ENCODE data around the gene COG5.

Gene COG5

DNA sequence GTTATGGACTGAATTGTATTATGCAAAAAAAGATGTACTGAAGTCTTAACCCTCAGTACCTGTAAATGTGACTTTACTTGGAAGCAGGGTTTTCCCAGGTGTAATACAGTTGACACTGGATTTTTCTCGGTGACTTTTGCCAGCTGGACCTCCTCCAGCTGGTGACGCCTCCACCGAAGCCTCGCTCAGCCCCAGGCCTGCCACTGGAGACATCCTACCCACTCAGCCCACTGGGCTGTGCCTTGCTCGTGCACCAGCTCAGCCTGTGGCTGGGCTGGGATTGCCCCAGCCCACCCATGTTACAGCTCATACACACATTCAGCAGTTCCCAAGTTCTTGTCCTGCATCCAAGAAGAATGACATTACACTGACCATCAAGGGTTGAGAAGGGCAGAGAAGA is 136.3 kb downstream of the COG5 start:
- no peak overlapping the region for H3K4me3 ChIP-seq (ENCODE audit: low read depth, low read length)
- DNase-seq (ENCODE audit: low read depth), result no peak
- TF ChIP-seq, protein P1, sequence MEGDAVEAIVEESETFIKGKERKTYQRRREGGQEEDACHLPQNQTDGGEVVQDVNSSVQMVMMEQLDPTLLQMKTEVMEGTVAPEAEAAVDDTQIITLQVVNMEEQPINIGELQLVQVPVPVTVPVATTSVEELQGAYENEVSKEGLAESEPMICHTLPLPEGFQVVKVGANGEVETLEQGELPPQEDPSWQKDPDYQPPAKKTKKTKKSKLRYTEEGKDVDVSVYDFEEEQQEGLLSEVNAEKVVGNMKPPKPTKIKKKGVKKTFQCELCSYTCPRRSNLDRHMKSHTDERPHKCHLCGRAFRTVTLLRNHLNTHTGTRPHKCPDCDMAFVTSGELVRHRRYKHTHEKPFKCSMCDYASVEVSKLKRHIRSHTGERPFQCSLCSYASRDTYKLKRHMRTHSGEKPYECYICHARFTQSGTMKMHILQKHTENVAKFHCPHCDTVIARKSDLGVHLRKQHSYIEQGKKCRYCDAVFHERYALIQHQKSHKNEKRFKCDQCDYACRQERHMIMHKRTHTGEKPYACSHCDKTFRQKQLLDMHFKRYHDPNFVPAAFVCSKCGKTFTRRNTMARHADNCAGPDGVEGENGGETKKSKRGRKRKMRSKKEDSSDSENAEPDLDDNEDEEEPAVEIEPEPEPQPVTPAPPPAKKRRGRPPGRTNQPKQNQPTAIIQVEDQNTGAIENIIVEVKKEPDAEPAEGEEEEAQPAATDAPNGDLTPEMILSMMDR (IDR thresholded peaks at IDR 0.05; ENCODE audit: insufficient read depth, low read depth, low read length, missing control alignments), result no peak

DNA sequence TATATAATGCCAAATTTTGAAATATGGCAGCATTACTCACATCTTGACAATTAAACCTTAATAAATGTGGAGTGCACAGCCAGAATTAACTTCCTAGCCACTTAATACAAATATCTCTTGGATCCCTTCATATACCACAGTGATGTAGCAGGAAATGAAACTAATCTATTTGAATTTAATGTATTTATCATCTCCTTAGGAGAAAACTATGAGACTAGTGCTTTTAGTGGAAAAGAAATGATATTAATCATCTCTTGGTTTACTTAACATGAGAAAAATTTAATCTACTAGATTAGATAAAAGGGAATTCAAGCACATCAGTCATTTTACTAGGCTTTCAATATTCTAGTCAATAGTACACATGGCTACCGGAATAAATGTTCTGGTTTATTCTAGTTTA is 149.5 kb downstream of the COG5 start:
- H3K4me3 ChIP-seq (ENCODE audit: low read depth, low read length), result no peak overlapping the region
- DNase-seq (ENCODE audit: low read depth), result no peak
- TF ChIP-seq, protein P1 (IDR thresholded peaks at IDR 0.05; ENCODE audit: insufficient read depth, low read depth, low read length, missing control alignments), result no peak

DNA sequence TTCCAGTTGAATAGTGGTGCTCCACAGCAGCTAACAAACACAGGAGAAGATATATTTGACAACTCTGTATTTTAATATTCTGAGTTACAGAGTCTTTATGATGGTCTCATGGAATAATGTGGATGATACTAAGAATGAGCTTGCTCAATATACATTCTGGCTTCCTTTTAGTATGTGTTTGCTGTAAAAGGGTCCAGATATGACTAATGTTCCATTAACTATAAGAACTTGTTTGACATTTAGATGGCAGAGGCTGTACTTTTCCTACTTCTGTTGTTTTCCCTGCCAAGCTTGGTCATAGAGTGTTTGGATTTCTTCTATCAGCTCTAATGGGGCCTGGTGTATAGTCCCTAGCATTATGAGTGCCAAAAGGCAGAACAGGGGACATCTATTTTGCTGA is 155.4 kb downstream of the COG5 start:
- TF ChIP-seq, protein P1 (IDR thresholded peaks at IDR 0.05; ENCODE audit: insufficient read depth, low read depth, low read length, missing control alignments), result no peak
- H3K4me3 ChIP-seq (ENCODE audit: low read depth, low read length), result no peak overlapping the region
- DNase-seq (ENCODE audit: low read depth), result no peak

DNA sequence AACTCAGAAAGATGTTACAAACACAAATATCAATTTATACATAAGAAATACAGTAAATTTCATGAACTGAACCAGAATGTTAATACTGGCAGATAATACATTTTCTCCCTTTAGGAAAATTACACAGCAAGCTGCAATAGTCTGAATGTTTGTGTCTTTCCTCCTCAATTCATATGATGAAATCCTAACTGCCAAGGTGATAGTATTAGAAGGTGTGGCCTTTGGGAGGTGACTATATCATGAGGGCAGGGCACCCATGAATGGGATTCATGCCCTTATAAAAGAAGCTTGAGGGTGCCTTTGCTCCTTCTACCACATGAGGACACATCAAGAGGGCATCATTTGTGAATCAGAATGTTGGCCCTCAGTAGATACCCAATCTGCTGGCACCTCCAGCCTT is 158.2 kb downstream of the COG5 start:
- TF ChIP-seq, protein P1 (IDR thresholded peaks at IDR 0.05; ENCODE audit: insufficient read depth, low read depth, low read length, missing control alignments), result no peak
- no peak for DNase-seq (ENCODE audit: low read depth)
- H3K4me3 ChIP-seq (ENCODE audit: low read depth, low read length), result no peak overlapping the region

- DNase-seq (ENCODE audit: low read depth), result no peak
- no peak overlapping the region for H3K4me3 ChIP-seq (ENCODE audit: low read depth, low read length)
- TF ChIP-seq, protein P1 (IDR thresholded peaks at IDR 0.05; ENCODE audit: insufficient read depth, low read depth, low read length, missing control alignments), result no peak
Observed at GRCh38 chr7:107404740-107405537, 158.8 kb downstream of the COG5 start.

DNA sequence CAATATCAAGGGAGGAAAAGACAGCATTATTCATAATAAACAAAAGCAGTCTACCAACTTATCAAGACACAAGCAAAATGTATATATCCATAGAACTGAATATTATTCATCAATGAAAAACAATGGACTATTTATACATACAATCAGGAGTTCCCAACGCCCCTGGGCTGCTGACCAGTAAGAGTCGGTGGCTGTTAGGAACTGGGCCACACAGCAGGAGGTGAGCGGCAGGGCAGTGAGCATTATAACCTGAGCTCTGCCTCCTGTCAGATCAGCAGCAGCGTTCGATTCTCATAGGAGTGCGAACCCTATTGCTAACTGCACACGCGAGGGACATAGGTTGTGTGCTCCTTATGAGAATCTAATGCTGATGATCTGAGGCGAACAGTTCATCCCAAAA is 165.6 kb downstream of the COG5 start:
- TF ChIP-seq, protein P1 (IDR thresholded peaks at IDR 0.05; ENCODE audit: insufficient read depth, low read depth, low read length, missing control alignments), result no peak
- DNase-seq (ENCODE audit: low read depth), result no peak
- H3K4me3 ChIP-seq (ENCODE audit: low read depth, low read length), result no peak overlapping the region

DNA sequence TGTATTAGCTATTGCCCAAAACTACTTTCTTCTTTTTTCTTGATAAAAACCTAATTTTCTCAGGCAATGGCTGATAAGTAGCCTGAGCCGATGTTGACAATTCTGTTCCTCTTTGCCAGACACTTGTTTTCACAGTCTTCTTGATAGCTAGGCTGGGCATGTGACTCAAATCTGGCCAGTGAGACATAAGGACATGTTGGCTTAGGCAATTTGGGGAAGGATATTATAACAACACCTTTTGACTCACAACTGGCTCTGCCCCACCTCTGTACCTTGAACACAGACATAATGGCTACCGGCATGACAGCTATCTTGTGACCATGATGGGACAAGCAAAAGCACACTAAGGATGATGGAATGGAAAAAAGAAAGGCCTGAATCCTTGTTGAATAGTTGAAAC is 166.7 kb downstream of the COG5 start:
- H3K4me3 ChIP-seq (ENCODE audit: low read depth, low read length), result no peak overlapping the region
- no peak for DNase-seq (ENCODE audit: low read depth)
- TF ChIP-seq, protein P1 (IDR thresholded peaks at IDR 0.05; ENCODE audit: insufficient read depth, low read depth, low read length, missing control alignments), result no peak

Data from GM12865 (cell line).